H9 (cell line): ENCODE results near the gene RRP12. TPM values are rescaled to one million over a fixed set of nuclear protein-coding genes. Genes with fewer than 3 reads are reported as not detected.

Experiments
- DNase-seq: peaks from one replicate; pipeline ENCODE4 v3.0.0-alpha.2; 2017
- H2AFZ ChIP-seq: one replicate; pipeline ENCODE4 v1.6.1; 2013; ENCODE audit warnings: mild to moderate bottlenecking, low read length, control low read depth, moderate library complexity
- H2AK5ac ChIP-seq: 2 replicates; pipeline ENCODE4 v1.6.1; 2013; ENCODE audit warnings: low read length, control low read depth, mixed read lengths; ENCODE audit not compliant: insufficient read length
- H2BK120ac ChIP-seq: one replicate; pipeline ENCODE4 v1.6.1; 2013; ENCODE audit warnings: low read depth, mild to moderate bottlenecking, low read length, control low read depth, inconsistent platforms; ENCODE audit not compliant: poor library complexity, severe bottlenecking
- H2BK12ac ChIP-seq: 2 replicates; pipeline ENCODE4 v1.6.1; 2013; ENCODE audit warnings: low read length, control low read depth, mixed read lengths, low read depth; ENCODE audit not compliant: insufficient read length
- H2BK15ac ChIP-seq: 2 replicates; pipeline ENCODE4 v1.6.1; 2013; ENCODE audit warnings: low read depth, low read length, control low read depth
- H2BK20ac ChIP-seq: one replicate; pipeline ENCODE4 v1.6.1; 2013; ENCODE audit warnings: low read depth, mild to moderate bottlenecking, low read length, control low read depth, inconsistent platforms; ENCODE audit not compliant: poor library complexity, severe bottlenecking
- H2BK5ac ChIP-seq: 2 replicates; pipeline ENCODE4 v1.6.1; 2013; ENCODE audit warnings: low read length, control low read depth, mixed read lengths; ENCODE audit not compliant: insufficient read length
- H3K14ac ChIP-seq: 2 replicates; pipeline ENCODE4 v1.6.1; 2013; ENCODE audit warnings: low read length, control low read depth; ENCODE audit not compliant: insufficient read depth
- H3K18ac ChIP-seq: 2 replicates; pipeline ENCODE4 v1.6.1; 2013; ENCODE audit warnings: low read depth, mild to moderate bottlenecking, mixed read lengths, low read length, control low read depth; ENCODE audit not compliant: insufficient read length
- H3K23ac ChIP-seq: 2 replicates; pipeline ENCODE4 v1.6.1; 2013; ENCODE audit warnings: low read length, control low read depth, mixed read lengths, low read depth; ENCODE audit not compliant: insufficient read length
- H3K23me2 ChIP-seq: 2 replicates; pipeline ENCODE4 v1.6.1; 2013; ENCODE audit warnings: low read depth, mild to moderate bottlenecking, mixed read lengths, low read length, control low read depth; ENCODE audit not compliant: insufficient read length, poor library complexity, severe bottlenecking
- H3K27ac ChIP-seq: 2 replicates; pipeline ENCODE4 v1.5.1; 2013; ENCODE audit warnings: low read length, control low read depth, mixed read lengths, low read depth; ENCODE audit not compliant: insufficient read length
- H3K27me3 ChIP-seq: 2 replicates; pipeline ENCODE4 v1.6.1; 2013; ENCODE audit warnings: low read length, control low read depth, inconsistent platforms; ENCODE audit not compliant: insufficient read depth
- H3K4ac ChIP-seq: 2 replicates; pipeline ENCODE4 v1.6.1; 2013; ENCODE audit warnings: low read depth, mild to moderate bottlenecking, control low read depth, inconsistent platforms, low read length, moderate library complexity
- H3K4me1 ChIP-seq: 2 replicates; pipeline ENCODE4 v1.6.1; 2013; ENCODE audit warnings: low read length, control low read depth, inconsistent platforms; ENCODE audit not compliant: insufficient read depth
- H3K4me2 ChIP-seq: 2 replicates; pipeline ENCODE4 v1.6.1; 2013; ENCODE audit warnings: low read length, control low read depth, mixed read lengths; ENCODE audit not compliant: insufficient read length, insufficient read depth
- H3K56ac ChIP-seq: 2 replicates; pipeline ENCODE4 v1.6.1; 2013; ENCODE audit warnings: low read depth, mild to moderate bottlenecking, mixed read lengths, low read length, control low read depth; ENCODE audit not compliant: insufficient read length
- H3K79me1 ChIP-seq: 2 replicates; pipeline ENCODE4 v1.6.1; 2013; ENCODE audit warnings: low read depth, mild to moderate bottlenecking, moderate library complexity, low read length, control low read depth, inconsistent platforms; ENCODE audit not compliant: insufficient read depth, poor library complexity, severe bottlenecking
- H3K79me2 ChIP-seq: 2 replicates; pipeline ENCODE4 v1.6.1; 2013; ENCODE audit warnings: low read length, control low read depth, inconsistent platforms; ENCODE audit not compliant: insufficient read depth
- H3K9ac ChIP-seq: 2 replicates; pipeline ENCODE4 v1.6.1; 2013; ENCODE audit warnings: low read length, control low read depth, mixed read lengths; ENCODE audit not compliant: insufficient read length; ENCODE audit errors: extremely low read depth
- H3K9me3 ChIP-seq: one replicate; pipeline ENCODE4 v1.6.1; 2013; ENCODE audit warnings: low read depth, low read length, inconsistent platforms; ENCODE audit not compliant: control insufficient read depth
- H3T11ph ChIP-seq: one replicate; pipeline ENCODE4 v1.6.1; 2013; ENCODE audit warnings: mild to moderate bottlenecking, low read length, control low read depth, inconsistent platforms
- H4K20me1 ChIP-seq: one replicate; pipeline ENCODE4 v1.6.1; 2013; ENCODE audit not compliant: control insufficient read depth, insufficient read length, insufficient read depth
- H4K5ac ChIP-seq: 2 replicates; pipeline ENCODE4 v1.6.1; 2013; ENCODE audit warnings: low read depth, mild to moderate bottlenecking, mixed read lengths, low read length, control low read depth; ENCODE audit not compliant: insufficient read length
- H4K8ac ChIP-seq: replicated peaks from 2 replicates; pipeline ENCODE4 v1.6.1; 2013; ENCODE audit warnings: low read length, control low read depth, mixed read lengths, low read depth; ENCODE audit not compliant: insufficient read length
- H4K91ac ChIP-seq: 2 replicates; pipeline ENCODE4 v1.6.1; 2013; ENCODE audit warnings: low read depth, mild to moderate bottlenecking, moderate library complexity, mixed read lengths, low read length, control low read depth; ENCODE audit not compliant: insufficient read length
- H3K27ac Mint-ChIP-seq, 3 experiments: 2 replicates in 2 of 3; 3 replicates in 1 of 3; pipeline ENCODE4 v1.8.0; 2020 to 2021; ENCODE audit warnings: mixed read lengths in 3 of 3, mild to moderate bottlenecking in 1 of 3, moderate library complexity in 1 of 3
- H3K27me3 Mint-ChIP-seq: 2 replicates; pipeline ENCODE4 v1.8.0; 2021; ENCODE audit warnings: low read depth, mild to moderate bottlenecking, moderate library complexity, mixed read lengths
- H3K36me3 Mint-ChIP-seq, 3 experiments: 2 replicates in 2 of 3; 3 replicates in 1 of 3; pipeline ENCODE4 v1.8.0; 2020 to 2021; ENCODE audit warnings: low read depth in 3 of 3, mixed read lengths in 3 of 3; ENCODE audit not compliant: insufficient read depth in 1 of 3
- H3K4me1 Mint-ChIP-seq, 2 experiments: 2 replicates each; pipeline ENCODE4 v1.8.0; 2020; ENCODE audit warnings: mixed read lengths in 2 of 2
- H3K4me3 Mint-ChIP-seq, 2 experiments: 2 replicates in 1 of 2; 3 replicates in 1 of 2; pipeline ENCODE4 v1.8.0; 2020 to 2021; ENCODE audit warnings: mild to moderate bottlenecking in 2 of 2, mixed read lengths in 2 of 2, moderate library complexity in 1 of 2
- H3K9me3 Mint-ChIP-seq, 2 experiments: 2 replicates in 1 of 2; 3 replicates in 1 of 2; pipeline ENCODE4 v1.8.0; 2020; ENCODE audit warnings: mild to moderate bottlenecking in 2 of 2, mixed read lengths in 2 of 2, moderate library complexity in 1 of 2
- CTCF ChIP-seq: fragments of 200-600 bp; sonication (generic); conservative IDR thresholded peaks from 3 replicates; pipeline ENCODE4 v1.8.0; 2021; ENCODE audit warnings: antibody characterized with exemption, mild to moderate bottlenecking
- WGBS: extraction: QIAGEN DNeasy Blood & Tissue Kit; methylation state at CpG from one replicate; pipeline ENCODE4 v1.1.7; 2013; ENCODE audit warnings: missing lambda C conversion rate, low lambda C conversion rate, mixed read lengths; ENCODE audit not compliant: insufficient read length; ENCODE audit errors: extremely low coverage; 5-methylcytosine and 5-hydroxymethylcytosine counted together
- total RNA-seq: library from RNA; stranded (reverse); gene quantifications from 2 replicates; pipeline ENCODE4 v1.2.1, GENCODE V29; 2021

Gene RRP12
- total RNA-seq, 1 experiment from 2014 or later = 71.6 TPM

- H4K20me1 ChIP-seq = no peaks in the 10 kb centered on the region
These were observed 25.8 kb upstream of the RRP12 start for GRCh38 chr10:97426776-97427570.

More at GRCh38 chr10:97426776-97427570, 25.8 kb upstream of the RRP12 start:
- peaks cover 19% of the 10 kb centered on the region; the same call in 1 of the 2 replicates for H3K79me2 ChIP-seq
- H3K4me2 ChIP-seq = peak overlapping the region; percentile 83
- H3K9me3 Mint-ChIP-seq = peaks cover 0 to 2% of the 10 kb centered on the region in 2 experiments; a peak in 1 of 5 replicates
- H4K91ac ChIP-seq = no peak overlapping the region
- H2AFZ ChIP-seq = no peak overlapping the region
- H3T11ph ChIP-seq = no peak overlapping the region
- H3K27me3 Mint-ChIP-seq = 0 out of 2 replicates have a peak, but pooled peaks cover 1% of the 10 kb centered on the region
- H2BK12ac ChIP-seq = no peak overlapping the region
- peak overlapping the region; percentile 95 for H3K18ac ChIP-seq
- peak overlapping the region; percentile 99 for H3K9ac ChIP-seq
- WGBS = no CpG with 5 or more reads among the region's 34 CpGs
- H3K23me2 ChIP-seq = peaks cover 9% of the 10 kb centered on the region
- no peak overlapping the region for H2BK15ac ChIP-seq
- H3K4me3 Mint-ChIP-seq = peak overlapping the region; percentile 90 to 96
- no peak overlapping the region for H3K4ac ChIP-seq
- peaks cover 38 to 51% (median 41%) of the 10 kb centered on the region in 3 experiments for H3K36me3 Mint-ChIP-seq
- peak overlapping the region; percentile 91 for H3K14ac ChIP-seq
- H2BK120ac ChIP-seq = no peak overlapping the region
- H3K4me1 ChIP-seq = no peaks in the 10 kb centered on the region
- no peaks in the 10 kb centered on the region for H3K79me1 ChIP-seq
- no peak for TF ChIP-seq CTCF
- H4K8ac ChIP-seq = no peak overlapping the region
- H3K23ac ChIP-seq = no peak overlapping the region
- H3K4me1 Mint-ChIP-seq = peaks cover 17 to 19% of the 10 kb centered on the region in 2 experiments
- no peaks in the 10 kb centered on the region for H3K9me3 ChIP-seq
- no peak overlapping the region for H2AK5ac ChIP-seq
- peak overlapping the region; percentile 74 for H3K27ac ChIP-seq
- H3K56ac ChIP-seq = peak overlapping the region; percentile 34
- H3K27ac Mint-ChIP-seq = peak overlapping the region; percentile 96 to 99 (median 99)
- H2BK5ac ChIP-seq = peak overlapping the region; percentile 61
- no peaks in the 10 kb centered on the region for H3K27me3 ChIP-seq
- no peak overlapping the region for H2BK20ac ChIP-seq
- DNase-seq = no peak
- peak overlapping the region; percentile 6 for H4K5ac ChIP-seq
